Neuronal stem cell (in vitro differentiated cells): Measurements from ENCODE around the gene PDZRN3.

Experiments used
- DNase-seq: peaks from one replicate; pipeline ENCODE4 v3.0.0-alpha.2; 2013; ENCODE audit warnings: low spot score
- H2AFZ ChIP-seq: one replicate; pipeline ENCODE4 v1.6.1; 2013; ENCODE audit warnings: mild to moderate bottlenecking, low read length, inconsistent platforms
- H2AK5ac ChIP-seq: 2 replicates; pipeline ENCODE4 v1.6.1; 2013; ENCODE audit warnings: low read depth, mild to moderate bottlenecking, inconsistent platforms, low read length, moderate library complexity, mixed read lengths
- H2BK120ac ChIP-seq: 2 replicates; pipeline ENCODE4 v1.6.1; 2013; ENCODE audit warnings: low read depth, mild to moderate bottlenecking, inconsistent platforms, low read length, moderate library complexity, mixed read lengths
- H2BK12ac ChIP-seq: one replicate; pipeline ENCODE4 v1.6.1; 2013; ENCODE audit warnings: low read length, inconsistent platforms
- H2BK15ac ChIP-seq: 2 replicates; pipeline ENCODE4 v1.6.1; 2013; ENCODE audit warnings: mild to moderate bottlenecking, low read length, inconsistent platforms, mixed read lengths
- H2BK5ac ChIP-seq: one replicate; pipeline ENCODE4 v1.6.1; 2013; ENCODE audit warnings: inconsistent platforms, mild to moderate bottlenecking, low read length, moderate library complexity
- H3K14ac ChIP-seq: one replicate; pipeline ENCODE4 v1.6.1; 2013; ENCODE audit warnings: low read length, inconsistent platforms
- H3K18ac ChIP-seq: 2 replicates; pipeline ENCODE4 v1.6.1; 2013; ENCODE audit warnings: low read length, inconsistent platforms
- H3K23ac ChIP-seq: 2 replicates; pipeline ENCODE4 v1.6.1; 2013; ENCODE audit warnings: low read depth, mild to moderate bottlenecking, mixed read lengths, low read length, inconsistent platforms; ENCODE audit not compliant: poor library complexity
- H3K27ac ChIP-seq: replicated peaks from 3 replicates; pipeline ENCODE4 v1.5.1; 2013; ENCODE audit warnings: low read length, inconsistent platforms
- H3K27me3 ChIP-seq, 3 experiments: 2 replicates each; pipeline ENCODE4 v1.6.1; 2013; ENCODE audit warnings: low read length in 3 of 3, mild to moderate bottlenecking in 2 of 3, inconsistent platforms in 1 of 3, low read depth in 1 of 3, mixed read lengths in 1 of 3, moderate library complexity in 1 of 3; ENCODE audit not compliant: control insufficient read depth in 3 of 3, insufficient read depth in 3 of 3
- H3K36me3 ChIP-seq, 2 donors: replicated peaks in 1 of 2; 2 replicates each; pipeline ENCODE4 v1.6.1; 2013; ENCODE audit warnings: low read length in 2 of 2; ENCODE audit not compliant: control insufficient read depth in 2 of 2, insufficient read depth in 2 of 2
- H3K4ac ChIP-seq: 2 replicates; pipeline ENCODE4 v1.6.1; 2013; ENCODE audit warnings: inconsistent platforms, mild to moderate bottlenecking, low read length, moderate library complexity
- H3K4me1 ChIP-seq, 2 donors: 1 replicate in 1 of 2; 2 replicates in 1 of 2; pipeline ENCODE4 v1.6.1; 2013; ENCODE audit warnings: low read length in 2 of 2, low read depth in 1 of 2; ENCODE audit not compliant: control insufficient read depth in 2 of 2, insufficient read depth in 1 of 2
- H3K4me2 ChIP-seq: one replicate; pipeline ENCODE4 v1.6.1; 2013; ENCODE audit warnings: mild to moderate bottlenecking, low read length, inconsistent platforms; ENCODE audit not compliant: insufficient read depth, poor library complexity, severe bottlenecking
- H3K4me3 ChIP-seq, 2 donors: 2 replicates each; pipeline ENCODE4 v1.5.1; 2013; ENCODE audit warnings: low read length in 2 of 2, mild to moderate bottlenecking in 2 of 2, inconsistent platforms in 1 of 2, moderate library complexity in 1 of 2
- H3K79me1 ChIP-seq: one replicate; pipeline ENCODE4 v1.6.1; 2013; ENCODE audit warnings: low read depth, mild to moderate bottlenecking, inconsistent platforms, low read length, moderate library complexity
- H3K9ac ChIP-seq: one replicate; pipeline ENCODE4 v1.6.1; 2013; ENCODE audit warnings: mild to moderate bottlenecking, low read depth, low read length, inconsistent platforms; ENCODE audit not compliant: poor library complexity
- H3K9me3 ChIP-seq, 2 donors: replicated peaks in 1 of 2; 2 replicates each; pipeline versions ENCODE3 to v1.6.1; 2013; ENCODE audit warnings: low read length in 2 of 2, mild to moderate bottlenecking in 2 of 2, inconsistent platforms in 1 of 2, low read depth in 1 of 2, mixed read lengths in 1 of 2, moderate library complexity in 1 of 2; ENCODE audit not compliant: control insufficient read depth in 2 of 2, insufficient read depth in 1 of 2
- H4K8ac ChIP-seq: one replicate; pipeline ENCODE4 v1.6.1; 2013; ENCODE audit warnings: low read depth, mild to moderate bottlenecking, inconsistent platforms, low read length, moderate library complexity
- H4K91ac ChIP-seq: one replicate; pipeline ENCODE4 v1.6.1; 2013; ENCODE audit warnings: low read length, low read depth, mild to moderate bottlenecking, inconsistent platforms; ENCODE audit not compliant: poor library complexity
- WGBS, 2 donors: extraction: QIAGEN DNeasy Blood & Tissue Kit; methylation state at CpG; one replicate each; pipeline ENCODE4 v1.1.7; 2013; ENCODE audit warnings: missing lambda C conversion rate in 2 of 2, mixed read lengths in 1 of 2; ENCODE audit not compliant: insufficient read length in 2 of 2, insufficient replicate concordance in 1 of 2; ENCODE audit errors: extremely low coverage in 2 of 2; 5-methylcytosine and 5-hydroxymethylcytosine counted together

PDZRN3 gene

GRCh38 chr3:73500321-73500720, 124.4 kb downstream of the PDZRN3 start:
- Histone ChIP-seq H3K79me1 (no peaks in the 10 kb centered on the region), H3K4ac (no peak overlapping the region), H4K8ac (no peak overlapping the region), H3K23ac (no peak overlapping the region), H4K91ac (no peak overlapping the region), H3K4me1 (peaks cover 1 to 16% of the 10 kb centered on the region in 2 donors), H2BK5ac (no peak overlapping the region), H3K18ac (no peak overlapping the region), H3K27ac (no peak overlapping the region), H3K27me3 (no peaks in the 10 kb centered on the region), H3K9me3 (no peaks in the 10 kb centered on the region), H2BK120ac (no peak overlapping the region), H2AFZ (no peak overlapping the region), H2BK15ac (no peak overlapping the region), H3K14ac (no peak overlapping the region), H3K9ac (no peak overlapping the region), H3K36me3 (no peaks in the 10 kb centered on the region), H3K4me2 (no peak overlapping the region), H2BK12ac (no peak overlapping the region), H2AK5ac (no peak overlapping the region), H3K4me3 (no peak overlapping the region)
- no CpG with 5 or more reads among the region's 1 CpG for WGBS, 2 donors
- no peak for DNase-seq

GRCh38 chr3:73499787-73500186, 125.0 kb downstream of the PDZRN3 start:
- no peak for DNase-seq
- H3K36me3 ChIP-seq, result no peaks in the 10 kb centered on the region
- H2AK5ac ChIP-seq, result no peak overlapping the region
- no peak overlapping the region for H2BK12ac ChIP-seq
- H3K4ac ChIP-seq, result no peak overlapping the region
- no peak overlapping the region for H3K4me3 ChIP-seq
- no peak overlapping the region for H3K4me2 ChIP-seq
- H3K9me3 ChIP-seq, result no peaks in the 10 kb centered on the region
- H3K79me1 ChIP-seq, result no peaks in the 10 kb centered on the region
- no peak overlapping the region for H2BK5ac ChIP-seq
- no peak overlapping the region for H3K14ac ChIP-seq
- H2AFZ ChIP-seq, result no peak overlapping the region
- H3K4me1 ChIP-seq, result peaks cover 1 to 13% of the 10 kb centered on the region in 2 donors
- H4K8ac ChIP-seq, result no peak overlapping the region
- H3K9ac ChIP-seq, result no peak overlapping the region
- H3K23ac ChIP-seq, result no peak overlapping the region
- H3K27me3 ChIP-seq, result no peaks in the 10 kb centered on the region
- no peak overlapping the region for H2BK15ac ChIP-seq
- no peak overlapping the region for H3K18ac ChIP-seq
- H2BK120ac ChIP-seq, result no peak overlapping the region
- H3K27ac ChIP-seq, result no peak overlapping the region
- H4K91ac ChIP-seq, result no peak overlapping the region
- no CpG with 5 or more reads among the region's 3 CpGs for WGBS, 2 donors

- no peaks in the 10 kb centered on the region for H3K79me1 ChIP-seq
- no peak overlapping the region for H3K14ac ChIP-seq
- no peak overlapping the region for H3K4ac ChIP-seq
- H4K91ac ChIP-seq, result no peak overlapping the region
- no peak overlapping the region for H2BK5ac ChIP-seq
- no peak overlapping the region for H2AK5ac ChIP-seq
- H3K9ac ChIP-seq, result no peak overlapping the region
- no peak overlapping the region for H2BK120ac ChIP-seq
- H2AFZ ChIP-seq, result no peak overlapping the region
- DNase-seq, result no peak
- H3K4me3 ChIP-seq, result no peak overlapping the region
- WGBS, 2 donors, result no CpG with 5 or more reads among the region's 23 CpGs
- H3K27me3 ChIP-seq, result no peaks in the 10 kb centered on the region
- no peak overlapping the region for H3K4me2 ChIP-seq
- H3K36me3 ChIP-seq, result no peaks in the 10 kb centered on the region
- H3K18ac ChIP-seq, result no peak overlapping the region
- no peak overlapping the region for H3K23ac ChIP-seq
- no peak overlapping the region for H2BK12ac ChIP-seq
- peaks cover 1 to 6% of the 10 kb centered on the region in 2 donors for H3K4me1 ChIP-seq
- no peak overlapping the region for H3K27ac ChIP-seq
- no peak overlapping the region for H2BK15ac ChIP-seq
- H3K9me3 ChIP-seq, result no peaks in the 10 kb centered on the region
- H4K8ac ChIP-seq, result no peak overlapping the region
These were observed 125.7 kb downstream of the PDZRN3 start for GRCh38 chr3:73498764-73499622.

GRCh38 chr3:73497646-73498406, 126.9 kb downstream of the PDZRN3 start:
- Histone ChIP-seq H4K91ac (no peak overlapping the region), H3K4me2 (no peak overlapping the region), H2BK5ac (no peak overlapping the region), H3K23ac (no peak overlapping the region), H3K27ac (no peak overlapping the region), H3K9me3 (no peaks in the 10 kb centered on the region), H2AK5ac (no peak overlapping the region), H3K36me3 (no peaks in the 10 kb centered on the region), H2AFZ (no peak overlapping the region), H3K18ac (no peak overlapping the region), H2BK12ac (no peak overlapping the region), H3K4me1 (peaks cover 0 to 1% of the 10 kb centered on the region in 2 donors), H4K8ac (no peak overlapping the region), H3K27me3 (no peaks in the 10 kb centered on the region), H3K4ac (no peak overlapping the region), H3K14ac (no peak overlapping the region), H2BK15ac (no peak overlapping the region), H3K79me1 (no peaks in the 10 kb centered on the region), H3K9ac (no peak overlapping the region), H3K4me3 (no peak overlapping the region), H2BK120ac (no peak overlapping the region)
- no peak for DNase-seq
- no CpG with 5 or more reads among the region's 13 CpGs for WGBS, 2 donors
